Mononuclear cell (primary cell): ENCODE measurements around the gene AKAP1. TPM values are rescaled to one million over a fixed set of nuclear protein-coding genes. Genes with fewer than 3 reads are reported as not detected.

Experiments used
- H3K27me3 ChIP-seq: 2 replicates; pipeline ENCODE4 v1.6.0; 2011; ENCODE audit warnings: low read length, control low read depth; ENCODE audit not compliant: insufficient read depth
- H3K4me1 ChIP-seq: 2 replicates; pipeline ENCODE4 v1.5.1; 2011; ENCODE audit warnings: mild to moderate bottlenecking, low read length, control low read depth; ENCODE audit not compliant: insufficient read depth
- H3K4me3 ChIP-seq: 2 replicates; pipeline ENCODE4 v1.5.1; 2011; ENCODE audit warnings: mild to moderate bottlenecking, low read length, moderate library complexity
- H3K9me3 ChIP-seq: 2 replicates; pipeline ENCODE4 v1.5.1; 2011; ENCODE audit warnings: low read depth, mild to moderate bottlenecking, control low read depth, low read length
- total RNA-seq: library from RNA; depleted of rRNA; stranded (reverse); fragments of >200 nt; gene quantifications from one replicate; pipeline ENCODE4 v1.2.3, GENCODE V29; 2012

AKAP1 gene
- total RNA-seq, 1 donor: 6.9 TPM

- H3K9me3 ChIP-seq: no peaks in the 10 kb centered on the region
- no peaks in the 10 kb centered on the region for H3K4me1 ChIP-seq
- no peak overlapping the region for H3K4me3 ChIP-seq
- H3K27me3 ChIP-seq: no peaks in the 10 kb centered on the region
Observed at GRCh38 chr17:57067781-57068180, 17.3 kb upstream of the AKAP1 start.

- Histone ChIP-seq H3K4me1 (no peaks in the 10 kb centered on the region), H3K27me3 (no peaks in the 10 kb centered on the region), H3K4me3 (no peak overlapping the region), H3K9me3 (no peaks in the 10 kb centered on the region)
Observed at GRCh38 chr17:57068222-57068658, 16.8 kb upstream of the AKAP1 start.

- Histone ChIP-seq H3K27me3 (no peaks in the 10 kb centered on the region), H3K9me3 (no peaks in the 10 kb centered on the region), H3K4me1 (no peaks in the 10 kb centered on the region), H3K4me3 (no peak overlapping the region)
Observed at GRCh38 chr17:57068707-57069106, 16.3 kb upstream of the AKAP1 start.

GRCh38 chr17:57071991-57072944 is 12.8 kb upstream of the AKAP1 start:
- Histone ChIP-seq H3K4me3 (no peak overlapping the region), H3K27me3 (no peaks in the 10 kb centered on the region), H3K4me1 (no peaks in the 10 kb centered on the region), H3K9me3 (no peaks in the 10 kb centered on the region)

GRCh38 chr17:57073626-57074025 is 11.4 kb upstream of the AKAP1 start:
- Histone ChIP-seq H3K9me3 (no peaks in the 10 kb centered on the region), H3K27me3 (no peaks in the 10 kb centered on the region), H3K4me3 (no peak overlapping the region), H3K4me1 (no peaks in the 10 kb centered on the region)

- no peak overlapping the region for H3K4me3 ChIP-seq
- H3K4me1 ChIP-seq: no peaks in the 10 kb centered on the region
Observed at GRCh38 chr17:57075193-57075592, 9.9 kb upstream of the AKAP1 start.

GRCh38 chr17:57075785-57076184 is 9.3 kb upstream of the AKAP1 start:
- Histone ChIP-seq H3K4me3 (no peak overlapping the region), H3K9me3 (no peaks in the 10 kb centered on the region), H3K27me3 (no peaks in the 10 kb centered on the region), H3K4me1 (no peaks in the 10 kb centered on the region)

More at GRCh38 chr17:57075193-57075592, 9.9 kb upstream of the AKAP1 start:
- H3K9me3 ChIP-seq: no peaks in the 10 kb centered on the region
- H3K27me3 ChIP-seq: no peaks in the 10 kb centered on the region

GRCh38 chr17:57077000-57077399 is 8.0 kb upstream of the AKAP1 start:
- Histone ChIP-seq H3K9me3 (no peaks in the 10 kb centered on the region), H3K27me3 (no peaks in the 10 kb centered on the region), H3K4me1 (peaks cover 5% of the 10 kb centered on the region), H3K4me3 (no peak overlapping the region)

GRCh38 chr17:57078274-57078673 is 6.8 kb upstream of the AKAP1 start:
- Histone ChIP-seq H3K9me3 (no peaks in the 10 kb centered on the region), H3K4me3 (no peak overlapping the region), H3K27me3 (no peaks in the 10 kb centered on the region), H3K4me1 (peaks cover 17% of the 10 kb centered on the region)

- Histone ChIP-seq H3K4me1 (peaks cover 29% of the 10 kb centered on the region), H3K9me3 (no peaks in the 10 kb centered on the region), H3K27me3 (no peaks in the 10 kb centered on the region), H3K4me3 (no peak overlapping the region)
Observed at GRCh38 chr17:57080718-57081117, 4.3 kb upstream of the AKAP1 start.

- Histone ChIP-seq H3K4me1 (peaks cover 47% of the 10 kb centered on the region), H3K4me3 (no peak overlapping the region), H3K9me3 (no peaks in the 10 kb centered on the region), H3K27me3 (no peaks in the 10 kb centered on the region)
Observed at GRCh38 chr17:57082441-57082840, 2.6 kb upstream of the AKAP1 start.

- H3K9me3 ChIP-seq: no peaks in the 10 kb centered on the region
- peak overlapping the region; percentile 92 for H3K4me3 ChIP-seq
- H3K4me1 ChIP-seq: peaks cover 49% of the 10 kb centered on the region
- no peaks in the 10 kb centered on the region for H3K27me3 ChIP-seq
Observed at GRCh38 chr17:57084361-57084801, 665 bp upstream of the AKAP1 start.

- Histone ChIP-seq H3K27me3 (no peaks in the 10 kb centered on the region), H3K4me3 (peak overlapping the region; percentile 92), H3K4me1 (peaks cover 53% of the 10 kb centered on the region), H3K9me3 (no peaks in the 10 kb centered on the region)
Observed at GRCh38 chr17:57085448-57086068, 512 bp downstream of the AKAP1 start.

GRCh38 chr17:57086069-57086930 is 1.3 kb downstream of the AKAP1 start:
- Histone ChIP-seq H3K27me3 (no peaks in the 10 kb centered on the region), H3K9me3 (no peaks in the 10 kb centered on the region), H3K4me1 (peaks cover 61% of the 10 kb centered on the region), H3K4me3 (peak overlapping the region; percentile 92)

GRCh38 chr17:57088298-57088697 is 3.3 kb downstream of the AKAP1 start:
- H3K9me3 ChIP-seq: no peaks in the 10 kb centered on the region
- peaks cover 59% of the 10 kb centered on the region for H3K4me1 ChIP-seq
- no peak overlapping the region for H3K4me3 ChIP-seq
- H3K27me3 ChIP-seq: no peaks in the 10 kb centered on the region
